PFSK-1 (cell line): ENCODE data around the gene CHP2.

Experiments used
- FOXP2 ChIP-seq: optimal IDR thresholded peaks from 2 replicates; pipeline ENCODE3; 2011; ENCODE audit warnings: borderline replicate concordance, control low read depth, inconsistent platforms; ENCODE audit not compliant: insufficient read depth; ENCODE audit errors: extremely low read length, extremely low read depth
- POLR2AphosphoS5 ChIP-seq: IDR thresholded peaks from 2 replicates; pipeline ENCODE4 v1.6.1; 2012; ENCODE audit warnings: low read depth, mild to moderate bottlenecking, control low read depth, low read length, moderate library complexity
- REST ChIP-seq, 2 experiments: IDR thresholded peaks; 2 replicates each; pipeline versions ENCODE4 v1.6.1 to v1.8.0; 2011 to 2012; ENCODE audit warnings: low read depth in 2 of 2, low read length in 2 of 2, control low read depth in 1 of 2, inconsistent platforms in 1 of 2, mild to moderate bottlenecking in 1 of 2, moderate library complexity in 1 of 2; ENCODE audit not compliant: insufficient read depth in 1 of 2
- SIN3A ChIP-seq: IDR thresholded peaks from 2 replicates; pipeline ENCODE4 v1.6.1; 2012; ENCODE audit warnings: mild to moderate bottlenecking, low read length, moderate library complexity, borderline replicate concordance; ENCODE audit not compliant: insufficient read depth
- TAF1 ChIP-seq: IDR thresholded peaks from 2 replicates; pipeline ENCODE4 v1.6.1; 2012; ENCODE audit warnings: low read length, control low read depth, borderline replicate concordance; ENCODE audit not compliant: insufficient read depth

CHP2 gene

GRCh38 chr16:23765933-23766332 lies 11.1 kb downstream of the CHP2 start:
- TF ChIP-seq REST (IDR thresholded peaks at IDR 0.05; ENCODE audit: insufficient read depth in 1 of 2, low read depth in 2 of 2, low read length in 2 of 2) (no peak), TAF1 (no peak), SIN3A (no peak), POLR2AphosphoS5 (no peak), FOXP2 (no peak)

- TF ChIP-seq POLR2AphosphoS5 (no peak), FOXP2 (no peak), REST (IDR thresholded peaks at IDR 0.05; ENCODE audit: insufficient read depth in 1 of 2, low read depth in 2 of 2, low read length in 2 of 2) (no peak), TAF1 (no peak), SIN3A (no peak)
Measured at GRCh38 chr16:23768581-23768980, 13.8 kb downstream of the CHP2 start.

GRCh38 chr16:23771027-23771426 lies 16.2 kb downstream of the CHP2 start:
- TF ChIP-seq POLR2AphosphoS5 (no peak), TAF1 (no peak), FOXP2 (no peak), SIN3A (no peak), REST (IDR thresholded peaks at IDR 0.05; ENCODE audit: insufficient read depth in 1 of 2, low read depth in 2 of 2, low read length in 2 of 2) (no peak)

- TF ChIP-seq FOXP2 (no peak), SIN3A (no peak), POLR2AphosphoS5 (no peak), REST (IDR thresholded peaks at IDR 0.05; ENCODE audit: insufficient read depth in 1 of 2, low read depth in 2 of 2, low read length in 2 of 2) (no peak), TAF1 (no peak)
Measured at GRCh38 chr16:23771642-23772041, 16.8 kb downstream of the CHP2 start.

GRCh38 chr16:23773339-23773738 lies 18.5 kb downstream of the CHP2 start:
- TF ChIP-seq POLR2AphosphoS5, result no peak
- TF ChIP-seq SIN3A, result no peak
- TF ChIP-seq TAF1, result no peak
- no peak for TF ChIP-seq FOXP2
- TF ChIP-seq REST (IDR thresholded peaks at IDR 0.05; ENCODE audit: insufficient read depth in 1 of 2, low read depth in 2 of 2, low read length in 2 of 2), result no peak
